Measurements from ENCODE around the gene TCF3.

TCF3 gene

GRCh38 chr19:1608359-1609102 lies 43.9 kb downstream of the TCF3 start:
- Histone ChIP-seq H4K20me1 (peaks cover 60% of the 10 kb centered on the region), H3K4me1 (peaks cover 87% of the 10 kb centered on the region), H3K4me3 (peak overlapping the region; percentile 51), H3K27me3 (no peaks in the 10 kb centered on the region), H3K9ac (peak overlapping the region; percentile 63), H3K36me3 (peaks cover 26% of the 10 kb centered on the region), H3K9me3 (no peaks in the 10 kb centered on the region), H3K27ac (peak overlapping the region; percentile 65), H3K4me2 (peak overlapping the region; percentile 81)
- TF ChIP-seq Cebpa-rat (IDR thresholded peaks at IDR 0.05), result no peak

- Histone ChIP-seq H3K4me1 (peaks cover 88% of the 10 kb centered on the region), H3K9me3 (no peaks in the 10 kb centered on the region), H3K9ac (peak overlapping the region; percentile 97), H3K27me3 (no peaks in the 10 kb centered on the region), H3K36me3 (peaks cover 12% of the 10 kb centered on the region), H3K27ac (peak overlapping the region; percentile 95), H3K4me3 (peak overlapping the region; percentile 100), H4K20me1 (peaks cover 61% of the 10 kb centered on the region), H3K4me2 (peak overlapping the region; percentile 82)
- TF ChIP-seq Cebpa-rat (IDR thresholded peaks at IDR 0.05), result no peak
Measured at GRCh38 chr19:1606138-1606651, 46.2 kb downstream of the TCF3 start.

DNA sequence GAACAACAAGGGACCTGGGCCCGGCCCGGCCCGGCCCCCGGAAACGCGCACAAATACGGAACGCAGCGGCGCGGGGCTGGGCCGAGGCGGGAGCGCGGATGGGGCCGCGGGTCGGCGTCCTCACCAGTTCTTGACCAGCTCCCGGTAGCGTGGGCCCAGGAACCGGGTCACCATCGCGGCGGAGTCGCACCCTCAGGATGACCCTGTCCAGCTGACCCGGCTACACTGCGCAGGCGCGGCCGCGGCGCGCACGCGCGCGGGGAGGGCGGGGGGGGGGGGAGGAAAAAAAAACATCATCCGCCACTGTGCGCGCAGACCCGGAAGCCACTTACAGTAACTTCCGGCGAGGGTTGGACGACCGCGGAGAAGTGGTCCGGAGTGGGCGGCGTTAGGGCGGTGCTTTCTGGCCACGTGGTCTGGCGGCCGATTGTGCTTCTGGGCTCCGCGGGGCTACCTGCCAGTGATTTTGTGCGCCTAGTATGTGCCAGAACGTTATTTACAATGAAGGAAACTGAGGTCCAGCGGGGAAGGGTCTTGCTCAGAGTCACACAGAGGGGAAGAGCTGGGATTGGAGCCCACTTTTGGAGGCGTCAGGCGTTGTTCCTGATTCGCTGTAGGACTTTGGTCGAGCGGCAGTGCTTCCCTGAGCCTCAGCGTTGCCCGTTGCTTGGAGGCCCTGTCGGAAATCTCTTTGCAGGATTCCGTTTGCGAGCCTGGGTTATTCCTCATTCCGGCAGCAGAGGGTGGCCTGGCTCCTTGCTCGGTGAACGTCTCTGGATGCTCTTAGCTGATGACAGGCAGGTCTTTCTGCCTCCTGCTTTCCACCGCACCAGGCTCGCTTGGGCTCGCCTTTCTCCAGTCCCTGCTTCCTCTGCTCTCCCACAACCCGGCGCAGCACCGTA lies 46.9 kb downstream of the TCF3 start, which contains the start of gene UQCR11:
TSS of gene UQCR11 (minus strand) at position 227 of the 902 bp plus-strand sequence. CDS start at position 174, 53 bp downstream.
- H3K9ac ChIP-seq, result peak within 1 kb of the TSS; percentile 97
- H3K4me2 ChIP-seq, result peak within 1 kb of the TSS; percentile 95
- peak within 1 kb of the TSS; percentile 100 for H3K4me3 ChIP-seq
- peaks cover 90% of the 10 kb centered on the region for H3K4me1 ChIP-seq
- H3K36me3 ChIP-seq, result peaks cover 16% of the 10 kb centered on the region; the same call in 1 of the 2 replicates
- peak within 1 kb of the TSS; percentile 95 for H3K27ac ChIP-seq
- no peaks in the 10 kb centered on the region for H3K9me3 ChIP-seq
- TF ChIP-seq Cebpa-rat (IDR thresholded peaks at IDR 0.05), result no peak
- no peaks in the 10 kb centered on the region for H3K27me3 ChIP-seq
- H4K20me1 ChIP-seq, result peaks cover 62% of the 10 kb centered on the region

GRCh38 chr19:1602091-1602707 lies 50.2 kb downstream of the TCF3 start:
- Histone ChIP-seq H4K20me1 (peaks cover 71% of the 10 kb centered on the region), H3K4me3 (peak overlapping the region; percentile 18; the same call in 1 of the 2 replicates), H3K27me3 (no peaks in the 10 kb centered on the region), H3K4me2 (peak overlapping the region; percentile 95), H3K9me3 (peaks cover 7% of the 10 kb centered on the region; the same call in 1 of the 2 replicates), H3K4me1 (peaks cover 67% of the 10 kb centered on the region), H3K36me3 (peaks cover 46% of the 10 kb centered on the region), H3K9ac (peak overlapping the region; percentile 15; the same call in 1 of the 2 replicates), H3K27ac (peak overlapping the region; percentile 61)
- TF ChIP-seq Cebpa-rat (IDR thresholded peaks at IDR 0.05), result peak; percentile 75

- TF ChIP-seq Cebpa-rat (IDR thresholded peaks at IDR 0.05), result no peak
- peaks cover 51% of the 10 kb centered on the region for H3K36me3 ChIP-seq
- H3K9ac ChIP-seq, result no peak overlapping the region
- peak overlapping the region; percentile 95 for H3K4me2 ChIP-seq
- no peak overlapping the region for H3K4me3 ChIP-seq
- peaks cover 72% of the 10 kb centered on the region for H4K20me1 ChIP-seq
- H3K27ac ChIP-seq, result peak overlapping the region; percentile 53
- peaks cover 66% of the 10 kb centered on the region for H3K4me1 ChIP-seq
- no peaks in the 10 kb centered on the region for H3K27me3 ChIP-seq
- peaks cover 7% of the 10 kb centered on the region; the same call in 1 of the 2 replicates for H3K9me3 ChIP-seq
Measured at GRCh38 chr19:1601613-1602064, 50.8 kb downstream of the TCF3 start.

- Histone ChIP-seq H3K4me2 (no peak overlapping the region), H3K27ac (no peak overlapping the region), H3K36me3 (peaks cover 71% of the 10 kb centered on the region), H3K4me1 (peaks cover 54% of the 10 kb centered on the region), H3K27me3 (no peaks in the 10 kb centered on the region), H3K4me3 (no peak overlapping the region), H3K9ac (no peak overlapping the region), H3K9me3 (peaks cover 7% of the 10 kb centered on the region; the same call in 1 of the 2 replicates), H4K20me1 (peaks cover 72% of the 10 kb centered on the region)
- no peak for TF ChIP-seq Cebpa-rat (IDR thresholded peaks at IDR 0.05)
Measured at GRCh38 chr19:1599460-1599846, 53.0 kb downstream of the TCF3 start.

DNA sequence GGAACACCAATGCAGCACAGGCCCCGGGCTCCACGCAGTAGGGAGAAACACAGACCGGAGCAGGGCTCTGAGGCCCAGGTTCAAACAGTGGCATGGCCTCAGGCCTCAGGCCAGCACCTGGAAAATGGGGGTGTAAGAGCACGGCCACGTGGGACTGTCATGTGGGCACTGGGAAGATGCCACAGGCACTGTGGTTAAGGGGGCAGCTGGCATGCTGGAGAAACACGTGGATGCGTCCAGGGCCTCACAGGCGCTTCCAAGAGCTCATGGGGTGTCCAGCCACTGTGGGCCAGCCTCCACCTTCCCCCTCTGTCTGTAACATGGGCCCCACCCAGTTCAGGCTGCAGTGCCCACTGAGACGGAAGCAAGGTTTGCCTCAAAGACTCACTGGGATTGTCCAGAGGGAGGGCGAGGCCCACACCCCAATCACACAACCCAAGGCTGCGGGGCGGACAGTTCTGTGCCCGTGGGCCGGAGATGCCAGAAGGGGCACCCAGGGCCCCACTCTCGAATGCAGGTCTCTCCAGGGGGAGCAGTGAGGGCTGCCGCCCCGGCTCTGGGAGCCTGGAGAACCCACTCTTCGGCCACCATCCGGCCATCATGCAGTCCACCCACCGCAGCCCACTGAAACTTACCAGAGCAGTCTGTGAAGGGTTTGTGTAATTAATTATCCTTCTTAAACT lies 53.5 kb downstream of the TCF3 start:
- H4K20me1 ChIP-seq, result peaks cover 68% of the 10 kb centered on the region
- peaks cover 49% of the 10 kb centered on the region for H3K4me1 ChIP-seq
- H3K9me3 ChIP-seq, result peaks cover 7% of the 10 kb centered on the region; the same call in 1 of the 2 replicates
- H3K4me3 ChIP-seq, result no peak overlapping the region
- no peak overlapping the region for H3K27ac ChIP-seq
- no peak overlapping the region for H3K4me2 ChIP-seq
- TF ChIP-seq Cebpa-rat (IDR thresholded peaks at IDR 0.05), result no peak
- no peak overlapping the region for H3K9ac ChIP-seq
- H3K36me3 ChIP-seq, result peaks cover 77% of the 10 kb centered on the region
- no peaks in the 10 kb centered on the region for H3K27me3 ChIP-seq

GRCh38 chr19:1593501-1593772 lies 59.0 kb downstream of the TCF3 start:
- no peak for TF ChIP-seq Cebpa-rat (IDR thresholded peaks at IDR 0.05)
- Histone ChIP-seq H3K27me3 (no peaks in the 10 kb centered on the region), H3K4me3 (peak overlapping the region; percentile 98), H3K9me3 (peaks cover 7% of the 10 kb centered on the region; the same call in 1 of the 2 replicates), H3K9ac (peak overlapping the region; percentile 100), H3K4me1 (peaks cover 38% of the 10 kb centered on the region), H3K36me3 (peaks cover 66% of the 10 kb centered on the region), H3K4me2 (peak overlapping the region; percentile 96), H3K27ac (0 out of 2 replicates have a peak overlapping the region, but pooled peaks have one; percentile 80), H4K20me1 (peaks cover 43% of the 10 kb centered on the region)
